ENCODE data around the gene ADGRA1.

GRCh38 chr10:133098426-133099124 is 10.9 kb downstream of the ADGRA1 start:
- TF ChIP-seq, protein P1, sequence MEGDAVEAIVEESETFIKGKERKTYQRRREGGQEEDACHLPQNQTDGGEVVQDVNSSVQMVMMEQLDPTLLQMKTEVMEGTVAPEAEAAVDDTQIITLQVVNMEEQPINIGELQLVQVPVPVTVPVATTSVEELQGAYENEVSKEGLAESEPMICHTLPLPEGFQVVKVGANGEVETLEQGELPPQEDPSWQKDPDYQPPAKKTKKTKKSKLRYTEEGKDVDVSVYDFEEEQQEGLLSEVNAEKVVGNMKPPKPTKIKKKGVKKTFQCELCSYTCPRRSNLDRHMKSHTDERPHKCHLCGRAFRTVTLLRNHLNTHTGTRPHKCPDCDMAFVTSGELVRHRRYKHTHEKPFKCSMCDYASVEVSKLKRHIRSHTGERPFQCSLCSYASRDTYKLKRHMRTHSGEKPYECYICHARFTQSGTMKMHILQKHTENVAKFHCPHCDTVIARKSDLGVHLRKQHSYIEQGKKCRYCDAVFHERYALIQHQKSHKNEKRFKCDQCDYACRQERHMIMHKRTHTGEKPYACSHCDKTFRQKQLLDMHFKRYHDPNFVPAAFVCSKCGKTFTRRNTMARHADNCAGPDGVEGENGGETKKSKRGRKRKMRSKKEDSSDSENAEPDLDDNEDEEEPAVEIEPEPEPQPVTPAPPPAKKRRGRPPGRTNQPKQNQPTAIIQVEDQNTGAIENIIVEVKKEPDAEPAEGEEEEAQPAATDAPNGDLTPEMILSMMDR (IDR thresholded peaks at IDR 0.05), result no peak
- no peak for TF ChIP-seq POLR2A (IDR thresholded peaks at IDR 0.05)
